Vagina (tissue), 2 donors: ENCODE data around the gene WDR91. TPM values are rescaled to one million over a fixed set of nuclear protein-coding genes. Genes with fewer than 3 reads are reported as not detected.

Experiments
- DNase-seq, 2 donors: peaks; one replicate each; pipeline ENCODE4 v3.0.0-alpha.2; 2017; ENCODE audit errors: extremely low spot score in 2 of 2
- H3K27ac ChIP-seq: fragments of 200-600 bp; sonication (generic); one replicate; pipeline ENCODE4 v1.5.1; 2019
- H3K27me3 ChIP-seq: fragments of 200-600 bp; sonication (generic); one replicate; pipeline ENCODE4 v1.5.1; 2019
- H3K36me3 ChIP-seq, 2 donors: fragments of 200-600 bp; sonication (generic); one replicate each; pipeline ENCODE4 v1.5.1; 2017 to 2019
- H3K4me1 ChIP-seq: fragments of 200-600 bp; sonication (generic); one replicate; pipeline ENCODE4 v1.5.1; 2019
- H3K4me3 ChIP-seq, 2 donors: fragments of 200-600 bp; sonication (generic); 1 replicate in 1 of 2; 2 replicates in 1 of 2; pipeline ENCODE4 v1.5.1; 2016 to 2019
- H3K9me3 ChIP-seq: fragments of 200-600 bp; sonication (generic); one replicate; pipeline ENCODE4 v1.5.1; 2019
- CTCF ChIP-seq, 3 experiments: fragments of 450-650 bp in 2 of 3; fragments of 200-600 bp in 1 of 3; sonication (generic) in 1 of 3; IDR thresholded peaks; one replicate each; pipeline ENCODE4 v1.5.1; 2017 to 2019; ENCODE audit warnings: antibody characterized with exemption in 3 of 3, mild to moderate bottlenecking in 2 of 3, moderate library complexity in 2 of 3
- POLR2A ChIP-seq, 2 donors: fragments of 450-650 bp; IDR thresholded peaks; one replicate each; pipeline ENCODE4 v1.6.1; 2017; ENCODE audit warnings: antibody characterized with exemption in 2 of 2, mild to moderate bottlenecking in 2 of 2, moderate library complexity in 2 of 2
- POLR2AphosphoS5 ChIP-seq, 2 donors: sonication (generic); formaldehyde crosslinking; IDR thresholded peaks; one replicate each; pipeline ENCODE4 v1.9.0; 2017; ENCODE audit warnings: antibody characterized with exemption in 2 of 2, mild to moderate bottlenecking in 2 of 2, low read depth in 1 of 2; ENCODE audit not compliant: insufficient read depth in 1 of 2
- intact Hi-C: fragments of 100-400 bp; cut with DNase I; formaldehyde crosslinking; loops from one replicate; pipeline ENCODE4 v1.15.1; 2023
- total RNA-seq: library from RNA; depleted of rRNA; stranded (reverse); fragments of >200 nt; gene quantifications from one replicate; pipeline ENCODE4 v1.2.3, GENCODE V29; 2016

The WDR91 gene
- total RNA-seq, 1 donor from 2014 or later: 31.2 TPM

GRCh38 chr7:135257790-135258189 lies 46.5 kb upstream of the WDR91 start:
- DNase-seq: no peak
- H3K4me1 ChIP-seq: peaks cover 48% of the 10 kb centered on the region
- TF ChIP-seq POLR2A (IDR thresholded peaks at IDR 0.05) (no peak), CTCF (IDR thresholded peaks at IDR 0.05) (no peak), POLR2AphosphoS5 (IDR thresholded peaks at IDR 0.05; ENCODE audit: insufficient read depth in 1 of 2, low read depth in 1 of 2) (no peak)
- H3K27ac ChIP-seq: no peak overlapping the region
- no peaks in the 10 kb centered on the region for H3K27me3 ChIP-seq
- H3K4me3 ChIP-seq: no peak overlapping the region
- intact Hi-C loops: no loop called here
- no peaks in the 10 kb centered on the region for H3K36me3 ChIP-seq
- no peaks in the 10 kb centered on the region for H3K9me3 ChIP-seq

- intact Hi-C loops: no loop called here
- Histone ChIP-seq H3K4me3 (no peak overlapping the region), H3K27ac (peak overlapping the region; percentile 85), H3K4me1 (peaks cover 25% of the 10 kb centered on the region), H3K27me3 (no peaks in the 10 kb centered on the region), H3K9me3 (no peaks in the 10 kb centered on the region), H3K36me3 (no peaks in the 10 kb centered on the region)
- no peak for TF ChIP-seq CTCF (IDR thresholded peaks at IDR 0.05)
- no peak for TF ChIP-seq POLR2A (IDR thresholded peaks at IDR 0.05)
- peak; percentile 41 to 64 for TF ChIP-seq POLR2AphosphoS5 (IDR thresholded peaks at IDR 0.05; ENCODE audit: insufficient read depth in 1 of 2, low read depth in 1 of 2)
- DNase-seq: no peak
These were observed 42.8 kb upstream of the WDR91 start for GRCh38 chr7:135253851-135254771.

- Histone ChIP-seq H3K27ac (no peak overlapping the region), H3K4me1 (peaks cover 25% of the 10 kb centered on the region), H3K27me3 (no peaks in the 10 kb centered on the region), H3K9me3 (no peaks in the 10 kb centered on the region), H3K4me3 (no peak overlapping the region), H3K36me3 (no peaks in the 10 kb centered on the region)
- intact Hi-C loops: no loop called here
- DNase-seq: no peak
- TF ChIP-seq POLR2AphosphoS5 (IDR thresholded peaks at IDR 0.05; ENCODE audit: insufficient read depth in 1 of 2, low read depth in 1 of 2): no peak
- no peak for TF ChIP-seq CTCF (IDR thresholded peaks at IDR 0.05)
- no peak for TF ChIP-seq POLR2A (IDR thresholded peaks at IDR 0.05)
These were observed 40.4 kb upstream of the WDR91 start for GRCh38 chr7:135251496-135252391.

- intact Hi-C loops: no loop called here
- H3K4me1 ChIP-seq: peaks cover 6% of the 10 kb centered on the region
- DNase-seq: peak; percentile 40 to 49
- no peak for TF ChIP-seq CTCF (IDR thresholded peaks at IDR 0.05)
- no peak for TF ChIP-seq POLR2A (IDR thresholded peaks at IDR 0.05)
- no peaks in the 10 kb centered on the region for H3K27me3 ChIP-seq
- H3K9me3 ChIP-seq: no peaks in the 10 kb centered on the region
- H3K4me3 ChIP-seq: no peak overlapping the region
- H3K27ac ChIP-seq: no peak overlapping the region
- no peaks in the 10 kb centered on the region for H3K36me3 ChIP-seq
These were observed 37.2 kb upstream of the WDR91 start for GRCh38 chr7:135248546-135248945.
